ENCODE data around the gene BMX. TPM values are rescaled to one million over a fixed set of nuclear protein-coding genes. Genes with fewer than 3 reads are reported as not detected.
A peak's percentile ranks its signal among the peaks of the same experiment; 100 is the strongest.

Gene BMX
- total RNA-seq, 4 donors from 2014 or later: 1.3 to 8.0 (median 3.4) TPM

DNA sequence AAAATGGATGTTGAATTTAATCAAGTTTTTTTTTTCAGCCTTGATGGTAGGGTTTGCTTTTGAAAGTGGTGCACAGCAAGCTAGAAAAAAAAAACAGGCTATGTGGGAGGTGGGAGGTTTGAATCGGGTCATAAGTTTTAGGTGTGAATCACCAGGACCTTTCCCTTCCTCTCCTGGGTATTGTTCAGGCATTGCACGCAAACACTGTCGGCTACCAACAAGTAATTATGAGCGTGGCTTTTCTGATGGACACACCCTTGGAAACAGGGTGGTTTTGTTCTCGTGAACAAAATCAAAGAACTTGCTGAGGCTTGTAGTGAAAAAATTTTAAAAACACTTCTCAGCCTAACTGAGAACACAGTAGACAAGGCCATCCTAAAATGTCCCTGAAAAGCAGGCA lies 25.6 kb upstream of the BMX start:
- Histone ChIP-seq H3K36me3 (no peaks in the 10 kb centered on the region), H3K9me3 (no peaks in the 10 kb centered on the region), H3K27me3 (no peaks in the 10 kb centered on the region), H3K4me3 (replicated peaks in 1 of 3) (no peak overlapping the region), H3K27ac (no peak overlapping the region), H3K4me1 (no peaks in the 10 kb centered on the region)
- 77% methylated on average over 5 of the region's 5 CpGs for WGBS, 2 donors
- TF ChIP-seq, protein P1, sequence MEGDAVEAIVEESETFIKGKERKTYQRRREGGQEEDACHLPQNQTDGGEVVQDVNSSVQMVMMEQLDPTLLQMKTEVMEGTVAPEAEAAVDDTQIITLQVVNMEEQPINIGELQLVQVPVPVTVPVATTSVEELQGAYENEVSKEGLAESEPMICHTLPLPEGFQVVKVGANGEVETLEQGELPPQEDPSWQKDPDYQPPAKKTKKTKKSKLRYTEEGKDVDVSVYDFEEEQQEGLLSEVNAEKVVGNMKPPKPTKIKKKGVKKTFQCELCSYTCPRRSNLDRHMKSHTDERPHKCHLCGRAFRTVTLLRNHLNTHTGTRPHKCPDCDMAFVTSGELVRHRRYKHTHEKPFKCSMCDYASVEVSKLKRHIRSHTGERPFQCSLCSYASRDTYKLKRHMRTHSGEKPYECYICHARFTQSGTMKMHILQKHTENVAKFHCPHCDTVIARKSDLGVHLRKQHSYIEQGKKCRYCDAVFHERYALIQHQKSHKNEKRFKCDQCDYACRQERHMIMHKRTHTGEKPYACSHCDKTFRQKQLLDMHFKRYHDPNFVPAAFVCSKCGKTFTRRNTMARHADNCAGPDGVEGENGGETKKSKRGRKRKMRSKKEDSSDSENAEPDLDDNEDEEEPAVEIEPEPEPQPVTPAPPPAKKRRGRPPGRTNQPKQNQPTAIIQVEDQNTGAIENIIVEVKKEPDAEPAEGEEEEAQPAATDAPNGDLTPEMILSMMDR (IDR thresholded peaks at IDR 0.05): no peak
- TF ChIP-seq POLR2A (IDR thresholded peaks at IDR 0.05): no peak
- DNase-seq: no peak
- intact Hi-C loops (cut with DNase I): no loop called here

DNA sequence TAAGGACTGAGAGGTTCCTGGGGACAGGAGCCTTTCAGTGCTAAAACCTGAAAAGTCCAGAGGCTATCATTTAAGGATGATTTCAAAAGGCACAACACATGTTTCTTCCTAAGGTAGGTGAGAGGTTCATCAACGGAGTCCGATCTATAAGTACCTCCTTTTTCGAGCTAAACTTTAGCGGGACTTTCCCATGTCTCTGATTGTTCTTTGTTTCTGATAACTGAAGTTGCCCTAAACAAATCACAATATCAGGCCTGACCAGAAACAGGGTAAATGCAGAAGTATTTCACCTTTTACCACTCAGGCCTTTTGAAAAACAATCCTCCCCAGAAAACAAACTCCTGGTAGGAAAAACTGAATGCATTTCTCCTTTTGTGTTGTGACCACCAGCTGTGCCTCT lies 25.1 kb upstream of the BMX start:
- no peak for DNase-seq
- intact Hi-C loops (cut with DNase I): no loop called here
- WGBS, 2 donors: 90 to 94% methylated on average over 4 of the region's 4 CpGs
- TF ChIP-seq, protein P1 (IDR thresholded peaks at IDR 0.05): no peak
- no peak for TF ChIP-seq POLR2A (IDR thresholded peaks at IDR 0.05)
- Histone ChIP-seq H3K27ac (no peak overlapping the region), H3K4me3 (replicated peaks in 1 of 3) (no peak overlapping the region), H3K9me3 (no peaks in the 10 kb centered on the region), H3K27me3 (no peaks in the 10 kb centered on the region), H3K4me1 (no peaks in the 10 kb centered on the region), H3K36me3 (no peaks in the 10 kb centered on the region)

DNA sequence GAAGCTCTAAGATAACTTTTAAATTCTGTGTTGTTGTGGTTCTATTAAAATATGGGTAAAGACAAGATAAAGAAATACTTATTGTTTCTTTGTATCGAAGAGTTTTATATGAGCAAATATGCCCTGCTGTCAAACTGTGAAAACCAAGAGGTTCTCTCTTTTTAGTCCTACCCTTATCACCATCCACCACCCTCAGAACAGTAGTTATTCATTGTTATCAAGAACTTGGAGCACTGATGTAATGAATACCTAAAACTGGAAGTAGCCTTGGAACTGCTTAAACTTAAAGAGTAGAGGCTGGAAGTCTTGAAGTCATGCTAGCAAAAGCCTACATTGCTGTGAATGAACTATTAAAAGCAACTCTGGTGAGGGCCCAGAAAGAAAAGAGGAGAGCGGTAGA lies 16.7 kb upstream of the BMX start:
- TF ChIP-seq, protein P1 (IDR thresholded peaks at IDR 0.05): no peak
- TF ChIP-seq POLR2A (IDR thresholded peaks at IDR 0.05): no peak
- Histone ChIP-seq H3K36me3 (no peaks in the 10 kb centered on the region), H3K9me3 (no peaks in the 10 kb centered on the region), H3K4me1 (peaks cover 0 to 4% of the 10 kb centered on the region in 2 donors), H3K27me3 (no peaks in the 10 kb centered on the region), H3K27ac (no peak overlapping the region), H3K4me3 (replicated peaks in 1 of 3) (no peak overlapping the region)
- intact Hi-C loops (cut with DNase I): no loop called here
- 95 to 97% methylated on average over 2 of the region's 2 CpGs for WGBS, 2 donors
- DNase-seq: no peak

DNA sequence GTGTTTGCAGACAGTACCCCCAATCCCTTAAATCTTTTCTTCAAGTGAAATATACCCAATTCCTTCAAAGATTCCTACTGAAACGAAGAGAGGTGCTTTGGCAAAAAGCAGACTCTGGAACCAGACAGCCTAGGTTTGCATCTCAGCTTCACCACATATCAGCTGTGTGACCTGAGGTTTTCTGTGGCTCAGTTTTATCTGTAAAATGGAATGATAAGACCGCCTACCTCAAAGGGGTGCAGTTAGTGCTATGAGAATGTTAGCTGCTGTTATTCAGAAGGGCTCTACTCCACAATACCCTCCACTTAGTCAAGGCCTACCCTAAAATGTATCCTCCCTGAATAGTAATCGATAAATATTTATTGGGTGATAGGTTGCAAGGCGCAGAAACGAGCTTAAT lies 8.1 kb upstream of the BMX start:
- no peaks in the 10 kb centered on the region for H3K27me3 ChIP-seq
- intact Hi-C loops (cut with DNase I): no loop called here
- peak overlapping the region in 2 of 3 donors; percentile 24 to 66 for H3K4me3 ChIP-seq (replicated peaks in 1 of 3)
- no peak for TF ChIP-seq POLR2A (IDR thresholded peaks at IDR 0.05)
- TF ChIP-seq, protein P1 (IDR thresholded peaks at IDR 0.05): no peak
- H3K9me3 ChIP-seq: no peaks in the 10 kb centered on the region
- peaks cover 0 to 5% of the 10 kb centered on the region in 2 donors for H3K4me1 ChIP-seq
- no peaks in the 10 kb centered on the region for H3K36me3 ChIP-seq
- 74 to 87% methylated on average over 3 to 5 of the region's 5 CpGs for WGBS, 2 donors
- no peak for DNase-seq
- peak overlapping the region in 2 of 3 donors; percentile 55 to 81 for H3K27ac ChIP-seq

DNA sequence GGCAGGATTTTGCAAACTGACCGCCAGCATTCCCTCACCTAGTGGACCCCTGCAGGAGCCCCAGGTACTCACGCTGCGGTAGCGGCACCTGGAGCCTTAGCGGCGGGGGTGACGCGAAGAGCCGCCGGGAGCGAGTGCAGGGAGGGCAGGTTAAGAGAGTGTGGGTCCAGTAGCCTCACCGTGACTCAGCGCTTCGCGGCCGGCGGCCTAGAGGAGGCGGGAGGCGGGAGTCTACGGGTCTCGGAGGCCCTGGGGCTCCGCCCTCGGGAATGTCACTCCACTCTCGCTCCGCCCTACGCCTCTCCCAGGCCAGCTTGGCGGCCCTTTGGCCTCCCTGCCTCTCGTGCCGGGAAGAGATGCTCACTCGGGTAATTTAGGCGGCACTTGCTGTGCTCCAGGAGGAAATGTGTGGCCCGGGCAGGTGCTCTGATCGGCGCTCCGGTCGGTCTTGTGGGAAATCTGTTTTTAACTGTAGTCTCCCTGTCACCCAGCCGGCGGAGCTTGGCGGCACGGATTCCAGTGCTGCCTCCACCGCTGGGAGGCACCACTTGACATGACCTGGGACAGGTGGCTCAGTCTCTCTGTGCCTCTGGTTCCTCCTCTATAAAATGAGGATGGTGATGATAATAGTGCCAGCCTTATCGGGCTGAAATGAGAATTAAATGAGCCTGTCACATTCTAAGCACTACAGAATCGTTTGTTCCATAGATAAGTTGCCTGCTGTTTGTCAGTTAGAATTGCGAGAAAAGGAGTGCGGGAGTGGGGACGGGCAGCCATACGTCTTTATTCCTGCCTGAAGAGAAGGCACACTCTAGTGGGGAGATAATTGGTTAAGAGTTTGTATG lies 7.3 kb upstream of the BMX start, which contains the start of gene PIR:
Gene PIR, minus strand, starts transcription at position 216 of the 845 bp plus-strand sequence. CDS start 2,076 bp downstream, outside the sequence.
- intact Hi-C loops (cut with DNase I): no loop called here

More for the DNA sequence above, 7.3 kb upstream of the BMX start, which contains the start of gene PIR:
- 22 to 25% methylated on average over 14 to 16 of the region's 47 CpGs for WGBS, 2 donors
- peak; percentile 89 to 90 for DNase-seq
- peak within 1 kb of the TSS in 2 of 3 donors; percentile 24 to 66 for H3K4me3 ChIP-seq (replicated peaks in 1 of 3)
- H3K27ac ChIP-seq: peak within 1 kb of the TSS; percentile 25 to 81 (median 55)
- peaks cover 0 to 5% of the 10 kb centered on the region in 2 donors for H3K4me1 ChIP-seq
- no peaks in the 10 kb centered on the region for H3K9me3 ChIP-seq
- TF ChIP-seq POLR2A (IDR thresholded peaks at IDR 0.05): peak in 1 of 2 donors; percentile 80
- TF ChIP-seq, protein P1 (IDR thresholded peaks at IDR 0.05): peak in 2 of 6 experiments; percentile 18 to 20
- no peaks in the 10 kb centered on the region for H3K36me3 ChIP-seq
- H3K27me3 ChIP-seq: no peaks in the 10 kb centered on the region

Data from thyroid gland (tissue), 4 donors.